SK-N-SH (cell line): ENCODE data around the gene EEFSEC. TPM values are rescaled to one million over a fixed set of nuclear protein-coding genes. Genes with fewer than 3 reads are reported as not detected.
A peak's percentile ranks its signal among the peaks of the same experiment; 100 is the strongest.

ENCODE experiments used
- CTCF ChIA-PET: fragments of 300-600, 350-600 bp; formaldehyde crosslinking; extraction: SDS; loops from one replicate; lab custom pipeline; 2021; lab: Yijun Ruan, JAX
- POLR2A ChIA-PET: fragments of 350-600 bp; sonication (Branson Sonifier 250); formaldehyde crosslinking; extraction: SDS; loops from one replicate; lab custom pipeline; 2020; ENCODE audit warnings: antibody characterized with exemption, inconsistent platforms; lab: Yijun Ruan, JAX
- DNase-seq: peaks from one replicate; pipeline ENCODE4 v3.0.0; 2012
- H2AFZ ChIP-seq: fragments of 200-600 bp; sonication (generic); 2 replicates; pipeline ENCODE4 v1.8.1; 2016; ENCODE audit warnings: antibody characterized with exemption, mild to moderate bottlenecking, low read depth
- H3F3A ChIP-seq: fragments of 200-600 bp; sonication (generic); replicated peaks from 2 replicates; pipeline ENCODE3; 2016; ENCODE audit warnings: antibody characterized with exemption, mild to moderate bottlenecking; ENCODE audit not compliant: insufficient read depth
- H3K27ac ChIP-seq, 2 experiments: fragments of 200-500 bp in 1 of 2; fragments of 200-600 bp in 1 of 2; sonication (Bioruptor generic) in 1 of 2; sonication (generic), shearing (Covaris generic) in 1 of 2; 2 replicates each; pipeline versions ENCODE4 v1.5.1 to v1.6.1; 2014 to 2016; ENCODE audit warnings: low read depth in 2 of 2, inconsistent platforms in 1 of 2, low read length in 1 of 2, mild to moderate bottlenecking in 1 of 2, mixed read lengths in 1 of 2
- H3K27me3 ChIP-seq: fragments of 200-600 bp; sonication (generic), shearing (Covaris generic); 2 replicates; pipeline ENCODE4 v1.6.1; 2016; ENCODE audit warnings: mixed run types; ENCODE audit not compliant: insufficient read depth
- H3K36me3 ChIP-seq, 2 experiments: fragments of 200-500 bp in 1 of 2; fragments of 200-600 bp in 1 of 2; sonication (Bioruptor generic) in 1 of 2; sonication (generic) in 1 of 2; replicated peaks in 1 of 2; 2 replicates each; pipeline versions ENCODE3 to v1.5.1; 2014 to 2016; ENCODE audit warnings: low read length in 1 of 2, mild to moderate bottlenecking in 1 of 2; ENCODE audit not compliant: insufficient read depth in 2 of 2, control insufficient read depth in 1 of 2
- H3K4me1 ChIP-seq, 2 experiments: fragments of 200-500 bp in 1 of 2; fragments of 200-600 bp in 1 of 2; sonication (Bioruptor generic) in 1 of 2; sonication (generic), shearing (Covaris generic) in 1 of 2; 2 replicates each; pipeline versions ENCODE4 v1.5.1 to v1.6.1; 2014 to 2016; ENCODE audit warnings: low read depth in 1 of 2, low read length in 1 of 2, mixed run types in 1 of 2; ENCODE audit not compliant: insufficient read depth in 2 of 2, control insufficient read depth in 1 of 2
- H3K4me2 ChIP-seq: fragments of 200-600 bp; sonication (generic), shearing (Covaris generic); 2 replicates; pipeline ENCODE4 v1.6.1; 2017; ENCODE audit warnings: mixed run types
- H3K4me3 ChIP-seq, 2 experiments: fragments of 200-500 bp in 1 of 2; fragments of 200-600 bp in 1 of 2; sonication (Bioruptor generic) in 1 of 2; sonication (generic), shearing (Covaris generic) in 1 of 2; 2 replicates each; pipeline versions ENCODE4 v1.5.1 to v1.8.1; 2014 to 2016; ENCODE audit warnings: low read depth in 2 of 2, inconsistent platforms in 1 of 2, low read length in 1 of 2, mild to moderate bottlenecking in 1 of 2, mixed read lengths in 1 of 2, moderate library complexity in 1 of 2
- H3K79me2 ChIP-seq: fragments of 200-600 bp; sonication (generic); 2 replicates; pipeline ENCODE4 v1.8.1; 2017; ENCODE audit warnings: mild to moderate bottlenecking; ENCODE audit not compliant: insufficient read depth
- H3K9ac ChIP-seq: fragments of 200-600 bp; sonication (generic); 2 replicates; pipeline ENCODE4 v1.6.1; 2017; ENCODE audit warnings: mixed run types
- H3K9me2 ChIP-seq: fragments of 200-600 bp; sonication (generic); 2 replicates; pipeline ENCODE4 v1.6.1; 2017; ENCODE audit warnings: mixed run types
- H3K9me3 ChIP-seq: fragments of 200-600 bp; sonication (generic); 2 replicates; pipeline ENCODE4 v1.6.1; 2017; ENCODE audit warnings: mixed run types, mild to moderate bottlenecking, moderate library complexity
- H4K20me1 ChIP-seq: fragments of 200-600 bp; sonication (generic); 2 replicates; pipeline ENCODE4 v1.6.1; 2017; ENCODE audit warnings: mild to moderate bottlenecking, mixed run types; ENCODE audit not compliant: insufficient read depth
- CTCF ChIP-seq: fragments of 200-600 bp; sonication (generic); IDR thresholded peaks from 2 replicates; pipeline ENCODE4 v1.6.1; 2017; ENCODE audit warnings: antibody characterized with exemption, mild to moderate bottlenecking, moderate library complexity
- EP300 ChIP-seq, 2 experiments: IDR thresholded peaks; 2 replicates each; pipeline versions ENCODE4 v1.4.0 to v1.6.1; 2012; ENCODE audit warnings: borderline replicate concordance in 1 of 2, low read depth in 1 of 2, low read length in 1 of 2
- EZH2phosphoT487 ChIP-seq: fragments of 200-600 bp; sonication (generic); IDR thresholded peaks from 2 replicates; pipeline ENCODE4 v1.6.1; 2017; ENCODE audit warnings: low read depth, mixed run types, mild to moderate bottlenecking, antibody characterized with exemption, moderate library complexity, borderline replicate concordance
- IRF3 ChIP-seq: fragments of 150-350 bp; IDR thresholded peaks from 2 replicates; pipeline ENCODE4 v1.6.1; 2016; ENCODE audit warnings: mild to moderate bottlenecking, low read depth, low read length
- JUND ChIP-seq: IDR thresholded peaks from 2 replicates; pipeline ENCODE4 v1.4.0; 2012
- MEF2A ChIP-seq: IDR thresholded peaks from 2 replicates; pipeline ENCODE4 v1.4.0; 2012; ENCODE audit warnings: low read depth, borderline replicate concordance
- MXI1 ChIP-seq: IDR thresholded peaks from 2 replicates; pipeline ENCODE4 v1.6.1; 2012; ENCODE audit warnings: mild to moderate bottlenecking, low read depth, low read length, improper control_type of control experiment
- NFIC ChIP-seq: IDR thresholded peaks from 2 replicates; pipeline ENCODE4 v1.4.0; 2012; ENCODE audit warnings: borderline replicate concordance
- NRF1 ChIP-seq: IDR thresholded peaks from 2 replicates; pipeline ENCODE4 v1.6.1; 2012; ENCODE audit warnings: low read depth, mild to moderate bottlenecking, low read length
- PBX3 ChIP-seq: IDR thresholded peaks from 2 replicates; pipeline ENCODE4; 2012
- POLR2AphosphoS5 ChIP-seq: IDR thresholded peaks from 2 replicates; pipeline ENCODE4 v1.6.1; 2012; ENCODE audit warnings: low read depth, low read length
- RCOR1 ChIP-seq: fragments of 150-350 bp; IDR thresholded peaks from 2 replicates; pipeline ENCODE4 v1.6.1; 2017; ENCODE audit warnings: antibody characterized with exemption, low read length
- REST ChIP-seq: IDR thresholded peaks from 2 replicates; pipeline ENCODE4 v1.6.1; 2012; ENCODE audit warnings: mild to moderate bottlenecking, low read depth, low read length, moderate library complexity
- SIN3A ChIP-seq: IDR thresholded peaks from 2 replicates; pipeline ENCODE4 v1.6.1; 2012; ENCODE audit warnings: low read depth, mild to moderate bottlenecking, low read length, moderate library complexity, borderline replicate concordance
- TCF12 ChIP-seq: IDR thresholded peaks from 2 replicates; pipeline ENCODE4 v1.4.0; 2012
- TEAD4 ChIP-seq: IDR thresholded peaks from 2 replicates; pipeline ENCODE4 v1.4.0; 2012; ENCODE audit warnings: mild to moderate bottlenecking, borderline replicate concordance; ENCODE audit not compliant: insufficient read depth
- USF1 ChIP-seq: IDR thresholded peaks from 2 replicates; pipeline ENCODE4 v1.4.0; 2012; ENCODE audit warnings: low read depth, borderline replicate concordance
- USF2 ChIP-seq: fragments of 150-350 bp; IDR thresholded peaks from 2 replicates; pipeline ENCODE4 v1.6.1; 2017; ENCODE audit warnings: antibody characterized with exemption, low read length, low read depth, borderline replicate concordance
- YY1 ChIP-seq: IDR thresholded peaks from 2 replicates; pipeline ENCODE4 v1.4.0; 2012; ENCODE audit warnings: low read depth, mild to moderate bottlenecking
- ZBTB33 ChIP-seq: IDR thresholded peaks from 2 replicates; pipeline ENCODE4 v1.4.0; 2012; ENCODE audit warnings: low read depth, borderline replicate concordance
- WGBS: methylation state at CpG from one replicate; pipeline ENCODE4 v1.1.6; 2017; ENCODE audit warnings: low lambda C conversion rate; 5-methylcytosine and 5-hydroxymethylcytosine counted together
- polyA plus RNA-seq, 3 experiments: library from polyadenylated mRNA; depleted of rRNA; stranded (reverse); fragments of >200 nt; gene quantifications; 2 replicates each; pipeline ENCODE4 v1.2.3, GENCODE V29; 2012

EEFSEC gene
- polyA plus RNA-seq, 1 of the 3 experiments (the other 2 are of a cell fraction): 12.4 TPM

GRCh38 chr3:128231606-128232005 is 78.3 kb downstream of the EEFSEC start:
- Histone ChIP-seq H3K4me1 (peaks cover 8 to 56% of the 10 kb centered on the region in 2 experiments; a peak in 3 of 4 replicates), H3K9me2 (no peaks in the 10 kb centered on the region), H3K4me3 (no peak overlapping the region), H3K79me2 (no peaks in the 10 kb centered on the region), H3F3A (no peaks in the 10 kb centered on the region), H3K9ac (no peak overlapping the region), H3K27me3 (no peaks in the 10 kb centered on the region), H3K9me3 (no peaks in the 10 kb centered on the region), H4K20me1 (no peaks in the 10 kb centered on the region), H2AFZ (no peak overlapping the region), H3K27ac (peak overlapping the region in 1 of 2 experiments; percentile 87; a peak in 2 of 4 replicates), H3K4me2 (no peak overlapping the region), H3K36me3 (no peaks in the 10 kb centered on the region)
- CTCF ChIA-PET: interaction anchor here (1.2 to 2.3 kb wide), 3 partner anchors 9 to 244 kb away, joined by 4 to 6 read pairs (median 6); no protein-coding TSS in a partner anchor
- no peak for DNase-seq
- 95% methylated on average over 5 of the region's 6 CpGs for WGBS
- POLR2A ChIA-PET: no interaction called here
- TF ChIP-seq REST (no peak), JUND (no peak), IRF3 (no peak), CTCF (no peak), EP300 (IDR thresholded peaks at IDR 0.05; ENCODE audit: borderline replicate concordance in 1 of 2, low read depth in 1 of 2, low read length in 1 of 2) (no peak), PBX3 (no peak), POLR2AphosphoS5 (no peak), TEAD4 (no peak), ZBTB33 (no peak), NFIC (no peak), RCOR1 (no peak), NRF1 (no peak), USF1 (no peak), MEF2A (no peak), YY1 (no peak), TCF12 (no peak), SIN3A (no peak), USF2 (no peak), EZH2phosphoT487 (no peak), MXI1 (no peak)
